SH-SY5Y (cell line): Measurements from ENCODE around the gene GRID2.

Experiments used
- GATA2 ChIP-seq: IDR thresholded peaks from 2 replicates; pipeline ENCODE4 v1.6.1; 2011; ENCODE audit warnings: mild to moderate bottlenecking, low read depth, low read length
- GATA3 ChIP-seq: IDR thresholded peaks from 2 replicates; pipeline ENCODE4 v1.6.1; 2011; ENCODE audit warnings: low read depth, mild to moderate bottlenecking, low read length, moderate library complexity

DNA sequence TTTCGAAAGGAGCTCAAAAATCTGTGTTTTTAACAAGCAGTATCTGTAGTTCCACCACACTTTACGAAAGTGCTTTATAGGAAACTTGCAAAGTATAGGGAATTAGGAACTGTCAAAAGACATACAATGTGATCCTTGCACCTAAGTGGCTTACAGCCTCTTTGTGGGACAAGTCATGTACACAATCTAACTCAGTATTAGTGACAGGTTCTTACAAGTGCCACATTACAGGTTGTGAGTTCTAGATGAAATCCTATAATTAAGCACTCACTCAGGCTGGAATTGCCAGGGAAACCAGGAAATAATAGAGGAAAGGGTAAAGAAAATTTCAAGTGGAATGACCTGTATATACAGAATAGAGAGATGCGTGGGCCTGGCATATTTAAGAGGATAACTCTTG is 957.4 kb downstream of the GRID2 start:
- no peak for TF ChIP-seq GATA2
- no peak for TF ChIP-seq GATA3
